GM18526 (cell line): ENCODE results near the gene UNC5A.

Source experiments
- POLR2A ChIP-seq: IDR thresholded peaks from 3 replicates; pipeline ENCODE4 v1.6.1; 2011; ENCODE audit not compliant: insufficient read length; ENCODE audit errors: extremely low read depth

UNC5A gene

DNA sequence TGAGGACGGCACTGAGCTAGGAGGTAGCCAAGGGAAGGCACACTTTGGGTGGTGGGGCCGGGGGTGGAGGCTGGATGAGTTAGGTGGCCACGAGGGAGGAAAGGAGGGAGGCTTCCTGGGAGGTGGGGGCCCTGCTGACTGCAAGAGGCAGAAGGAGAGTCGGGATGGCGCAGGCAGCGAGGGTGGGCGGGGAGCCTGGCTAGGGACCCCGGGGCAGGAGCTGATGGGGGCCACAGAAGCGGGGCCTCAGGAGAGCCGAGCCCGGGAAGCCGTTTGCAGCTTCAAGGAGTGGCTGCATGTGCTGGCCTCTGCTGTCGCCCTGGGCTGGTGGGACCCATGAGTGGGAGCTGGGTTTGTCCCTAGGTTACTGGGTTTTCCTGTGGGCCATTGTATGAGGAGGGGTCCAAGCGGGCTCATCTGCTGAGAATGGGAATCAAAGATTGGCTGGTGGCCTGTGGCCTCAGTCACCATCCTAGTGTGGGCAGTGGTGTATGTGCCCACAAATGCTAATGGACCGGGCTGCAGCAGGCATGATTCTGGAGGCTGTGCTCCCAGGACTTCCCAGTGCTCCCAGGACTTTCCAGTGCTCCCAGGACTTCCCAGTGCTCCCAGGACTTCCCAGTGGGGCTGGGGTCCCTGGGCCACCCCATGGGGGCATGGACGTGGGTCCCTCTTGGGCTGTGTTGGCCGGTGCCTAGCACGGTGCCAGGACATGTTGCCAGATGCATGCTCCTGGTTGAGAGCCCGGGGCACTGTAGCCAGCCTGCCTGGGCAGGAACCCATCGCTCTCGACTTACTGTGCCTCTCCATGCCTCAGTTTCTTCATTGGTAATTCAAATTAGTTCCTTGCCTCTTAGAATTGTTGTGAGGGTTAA lies 40.2 kb downstream of the UNC5A start:
- TF ChIP-seq POLR2A, result no peak

DNA sequence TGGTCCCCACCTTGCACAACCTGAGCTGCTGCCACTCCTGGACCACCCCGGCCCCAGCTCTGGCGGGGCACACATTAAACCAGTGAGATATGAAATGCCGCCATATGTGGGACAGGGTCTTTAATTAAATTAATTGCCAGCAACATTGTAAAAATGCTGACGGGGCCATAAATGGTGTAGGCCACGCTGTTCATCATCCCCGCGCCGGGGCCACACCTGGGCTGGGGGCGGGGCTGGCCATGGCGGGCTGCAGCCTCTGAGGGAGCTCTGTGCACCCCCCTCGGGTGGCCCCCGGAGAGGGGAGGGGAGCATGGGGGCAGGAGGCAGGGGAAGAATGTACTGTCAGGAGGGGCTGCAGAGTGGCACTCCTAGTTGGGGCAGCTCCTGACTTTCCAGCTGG lies 41.0 kb downstream of the UNC5A start:
- TF ChIP-seq POLR2A, result no peak

DNA sequence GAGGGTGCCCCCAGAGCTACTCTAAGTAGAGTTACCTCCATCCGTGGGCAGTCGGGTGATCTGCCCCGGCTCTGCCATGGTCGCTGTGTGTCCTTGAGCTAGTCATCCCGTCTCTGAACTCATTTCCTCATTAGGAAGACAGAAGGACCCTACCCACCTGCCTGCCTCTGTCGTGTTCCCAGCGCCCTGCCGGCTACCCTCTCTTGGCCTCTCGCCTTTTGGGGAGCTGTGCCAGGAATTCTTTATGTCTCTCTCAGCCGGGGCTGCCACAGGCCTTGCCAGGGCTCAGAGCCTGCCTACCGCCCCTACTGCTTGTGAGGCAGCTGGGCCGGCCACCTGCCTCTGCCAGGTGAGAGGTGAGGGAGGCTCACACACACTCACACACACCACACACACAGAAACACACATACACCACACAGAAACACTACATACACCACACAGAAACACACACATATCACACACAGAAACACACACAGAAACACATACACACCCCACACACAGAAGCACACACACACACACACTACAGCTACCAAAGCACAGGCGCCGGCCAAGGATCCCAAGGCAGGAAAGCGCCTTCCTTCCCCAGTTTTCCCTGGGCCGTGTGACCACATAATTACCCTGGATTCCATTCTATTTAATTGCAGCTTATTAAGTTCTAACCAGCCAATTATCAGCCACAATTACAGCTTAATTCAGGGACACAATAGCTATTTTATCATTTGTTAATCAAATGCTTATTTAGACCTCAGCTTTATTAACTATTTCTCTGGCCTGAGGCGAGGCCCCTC lies 41.7 kb downstream of the UNC5A start:
- TF ChIP-seq POLR2A, result no peak

DNA sequence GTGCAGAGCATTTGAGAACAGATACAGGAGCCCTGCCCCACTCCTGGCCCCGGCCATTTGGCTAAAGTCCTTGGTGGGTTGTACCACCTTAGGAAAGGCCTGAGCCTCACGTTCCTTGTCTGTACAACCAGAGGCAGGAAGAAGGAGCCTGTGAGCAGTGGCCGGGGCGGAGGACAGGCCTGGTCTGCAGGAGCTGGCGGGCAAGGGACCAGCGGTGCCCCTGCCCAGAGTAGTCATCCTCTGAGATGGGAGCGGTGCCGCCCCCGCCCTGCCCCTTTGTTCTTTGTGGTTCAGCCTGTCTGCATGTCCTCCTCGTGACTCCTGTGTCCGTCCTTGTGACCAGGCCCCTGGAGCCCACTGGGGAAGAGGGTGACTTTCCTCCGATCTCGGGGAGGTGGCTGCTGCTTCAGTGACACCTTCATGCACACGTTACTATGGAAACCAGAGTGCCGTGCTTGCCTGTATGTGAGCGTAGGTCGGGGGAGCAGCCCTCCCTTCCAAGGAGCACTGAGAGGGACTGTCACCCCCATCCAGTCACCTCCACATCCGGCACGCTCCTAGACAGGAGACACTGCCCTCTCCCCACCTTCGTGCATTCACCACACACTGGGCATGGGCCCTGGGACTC lies 42.9 kb downstream of the UNC5A start:
- no peak for TF ChIP-seq POLR2A

DNA sequence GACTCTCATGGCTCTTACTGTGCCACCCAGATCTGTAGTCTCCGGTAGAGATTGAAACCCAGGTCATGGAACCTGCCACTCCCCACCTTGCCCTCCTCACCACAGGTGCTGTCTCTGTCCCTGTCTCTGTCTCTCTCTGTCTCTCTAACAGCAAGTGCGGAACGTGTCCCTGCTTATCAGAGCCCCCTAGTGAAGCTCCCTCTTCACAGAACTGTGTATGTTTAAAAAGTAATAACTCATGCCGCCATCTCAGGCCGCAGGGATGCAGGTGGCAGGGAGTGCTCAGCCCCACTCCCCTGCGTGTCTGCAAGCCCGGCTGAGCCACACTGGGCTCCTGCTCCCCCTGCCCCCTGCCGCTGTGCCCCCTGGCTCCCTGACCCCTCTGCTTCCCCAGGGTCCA lies 43.8 kb downstream of the UNC5A start:
- no peak for TF ChIP-seq POLR2A

DNA sequence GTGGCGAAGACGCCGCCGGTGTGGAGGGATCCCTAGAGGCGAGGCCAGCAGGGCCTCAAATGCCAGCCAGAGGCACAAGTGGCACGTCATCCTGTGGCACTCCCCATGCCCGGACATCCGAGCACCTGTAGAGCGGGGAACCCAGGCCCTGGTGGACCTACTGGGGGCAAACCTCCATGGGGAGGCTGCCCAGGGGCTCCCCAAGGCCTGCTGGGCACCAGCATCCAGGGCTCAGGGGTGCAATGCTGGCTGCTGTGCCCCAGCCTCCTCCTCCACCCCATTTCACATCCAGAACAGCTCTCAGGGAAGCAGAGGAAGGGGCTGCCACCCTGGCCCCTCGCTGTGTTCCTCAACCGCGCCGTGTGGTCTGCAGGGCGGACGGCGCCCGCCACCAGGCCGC lies 45.2 kb downstream of the UNC5A start:
- TF ChIP-seq POLR2A, result no peak

DNA sequence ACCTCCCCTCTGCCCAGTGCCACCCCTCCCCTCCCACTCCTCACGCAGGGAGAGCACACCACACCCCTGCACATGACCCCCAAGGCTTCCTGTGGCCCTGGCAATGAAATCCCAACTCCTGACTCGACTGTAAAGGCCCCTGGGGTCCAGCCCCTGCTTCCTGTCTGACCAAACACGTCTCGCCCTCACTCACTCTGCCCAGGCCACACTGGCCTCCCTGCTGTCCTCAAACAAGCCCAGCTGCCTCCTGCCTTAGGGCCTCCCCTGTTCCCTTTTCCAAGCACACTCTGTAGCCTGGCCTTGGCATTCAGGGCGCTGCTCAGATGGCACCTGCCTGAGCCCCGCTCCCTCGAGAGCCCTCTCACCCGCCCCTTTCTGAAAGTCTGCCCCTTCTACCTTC lies 46.4 kb downstream of the UNC5A start:
- TF ChIP-seq POLR2A, result no peak

DNA sequence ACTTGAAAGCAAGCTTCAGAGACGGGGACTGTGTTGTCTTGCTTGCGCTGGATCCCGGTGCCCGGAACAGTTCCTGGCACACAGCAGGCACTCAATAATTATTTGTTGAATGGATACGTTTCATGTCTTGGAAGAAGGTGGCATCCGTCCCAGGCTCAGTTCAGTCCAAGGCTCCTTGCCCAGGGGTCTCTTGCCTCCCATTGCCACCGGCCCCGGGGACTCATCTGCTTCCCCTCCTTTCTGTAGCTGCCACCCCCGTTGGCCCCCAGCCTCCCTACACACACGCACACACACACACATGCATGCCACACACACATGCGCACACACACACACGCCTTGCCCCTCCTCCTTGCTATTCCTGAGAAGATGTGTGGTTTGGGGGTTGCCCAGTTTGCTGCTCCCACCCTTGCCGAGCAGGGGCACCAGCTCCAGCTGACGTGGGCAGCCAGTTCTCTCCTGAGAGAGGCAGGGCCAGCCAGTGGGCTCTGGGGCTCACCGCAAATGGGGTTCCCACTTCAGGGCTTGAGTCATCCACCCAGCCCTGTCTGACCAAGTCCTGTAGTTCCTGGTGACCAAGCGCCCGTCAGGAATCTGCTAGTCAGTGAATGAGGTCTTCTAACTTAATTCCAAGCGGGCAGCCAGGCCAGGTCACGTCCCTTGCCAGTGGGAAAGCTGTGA lies 47.0 kb downstream of the UNC5A start:
- TF ChIP-seq POLR2A, result no peak

DNA sequence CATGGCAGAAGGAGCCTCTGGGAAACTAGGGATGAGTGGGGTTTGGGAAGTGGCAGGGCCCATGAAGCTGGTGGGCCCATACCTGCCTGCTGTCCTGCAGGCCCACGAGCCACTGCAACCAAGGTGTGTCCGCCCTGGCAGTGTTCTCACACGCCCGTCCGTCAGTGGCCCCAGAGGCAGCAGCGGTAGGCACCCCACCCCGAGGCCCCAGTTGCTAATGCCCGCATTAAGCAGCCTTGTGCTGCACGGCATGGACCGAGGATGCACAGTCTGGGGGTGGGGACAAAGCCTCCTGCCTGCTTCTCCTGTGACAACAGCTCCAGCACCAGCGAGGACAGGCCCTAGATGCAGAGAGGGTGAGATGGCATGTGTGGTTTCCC lies 47.5 kb downstream of the UNC5A start:
- no peak for TF ChIP-seq POLR2A

DNA sequence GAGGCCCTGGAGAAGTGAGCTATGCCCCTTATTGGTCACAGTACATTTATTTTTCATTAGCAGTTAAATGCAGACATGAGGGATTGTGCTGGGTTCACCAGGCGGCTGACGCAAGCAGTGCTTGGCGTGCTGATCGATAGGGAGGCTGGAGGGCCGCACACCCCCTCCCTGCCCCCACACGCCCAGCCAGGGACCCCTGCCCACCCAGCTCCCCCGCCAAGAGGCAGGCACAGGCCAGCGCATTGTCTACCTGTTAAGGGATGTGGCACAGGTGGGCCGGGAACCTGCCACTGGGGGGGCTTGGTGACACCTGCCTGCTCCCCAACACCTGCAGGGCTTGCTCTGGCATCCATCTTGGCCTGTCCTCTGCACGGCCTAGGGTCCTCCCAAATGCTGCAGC lies 49.6 kb downstream of the UNC5A start:
- TF ChIP-seq POLR2A, result no peak

DNA sequence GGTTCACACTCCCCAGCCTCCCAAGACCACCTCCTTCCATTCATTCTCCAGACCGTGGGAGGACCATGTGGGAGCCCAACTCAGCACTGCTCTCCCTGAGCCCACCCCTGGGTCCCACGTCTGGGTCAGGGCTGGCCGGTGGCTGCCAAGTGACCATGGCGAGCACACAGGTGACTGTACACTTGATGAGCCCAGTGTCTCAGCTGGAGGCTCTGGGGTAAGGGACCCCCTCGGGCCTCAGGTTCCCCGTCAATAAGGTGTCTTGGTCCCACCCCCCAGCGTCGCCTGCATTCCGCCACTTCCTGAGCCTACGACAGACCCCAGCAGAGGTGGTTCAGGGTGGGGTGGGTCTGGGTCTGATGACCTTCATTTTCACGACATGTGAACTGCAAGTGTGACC lies 50.0 kb downstream of the UNC5A start:
- no peak for TF ChIP-seq POLR2A

DNA sequence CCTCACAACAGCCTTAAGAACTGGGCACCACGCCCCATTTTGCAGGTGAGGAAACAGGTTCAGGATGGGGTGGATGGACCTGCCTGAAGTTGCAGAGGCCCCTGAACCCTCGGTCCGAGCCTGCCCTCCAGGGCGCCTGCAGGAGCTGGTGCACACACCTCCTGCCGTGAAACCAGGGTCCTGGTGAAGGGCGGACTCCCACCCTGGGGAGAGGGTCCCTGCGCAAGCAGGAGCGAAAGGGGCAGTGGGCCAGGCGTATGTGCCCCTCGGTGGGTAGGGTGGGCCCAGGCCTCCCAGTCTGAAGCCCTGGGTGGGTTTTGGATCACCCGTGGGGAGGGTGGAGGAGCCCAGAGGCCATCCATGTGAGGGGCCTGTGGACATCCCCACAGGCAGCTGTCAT lies 50.9 kb downstream of the UNC5A start:
- no peak for TF ChIP-seq POLR2A

DNA sequence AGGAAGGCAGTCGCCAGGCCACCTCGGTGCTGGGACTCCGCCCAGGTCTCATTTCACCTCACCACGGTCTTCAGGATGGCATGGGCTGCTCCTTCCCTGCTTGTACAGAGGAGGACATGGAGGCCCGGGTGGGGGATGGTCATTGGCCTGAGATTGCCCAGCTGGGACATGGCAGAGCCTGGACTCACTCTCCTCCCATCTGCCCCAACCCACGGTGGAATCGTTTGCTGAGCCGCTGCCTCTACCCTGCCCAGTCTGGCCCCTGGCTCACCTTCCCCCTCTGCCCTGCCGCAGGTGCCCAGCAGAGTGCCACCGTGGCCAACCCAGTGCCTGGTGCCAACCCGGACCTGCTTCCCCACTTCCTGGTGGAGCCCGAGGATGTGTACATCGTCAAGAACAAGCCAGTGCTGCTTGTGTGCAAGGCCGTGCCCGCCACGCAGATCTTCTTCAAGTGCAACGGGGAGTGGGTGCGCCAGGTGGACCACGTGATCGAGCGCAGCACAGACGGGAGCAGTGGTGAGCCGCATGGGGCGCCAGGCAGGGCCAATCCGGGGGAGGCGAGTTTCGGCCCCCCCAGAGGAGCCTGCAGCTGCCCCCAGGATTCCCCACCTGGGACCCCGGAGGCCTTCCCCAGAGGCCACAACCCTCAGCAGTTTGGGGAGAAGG lies 52.1 kb downstream of the UNC5A start:
- TF ChIP-seq POLR2A, result no peak

DNA sequence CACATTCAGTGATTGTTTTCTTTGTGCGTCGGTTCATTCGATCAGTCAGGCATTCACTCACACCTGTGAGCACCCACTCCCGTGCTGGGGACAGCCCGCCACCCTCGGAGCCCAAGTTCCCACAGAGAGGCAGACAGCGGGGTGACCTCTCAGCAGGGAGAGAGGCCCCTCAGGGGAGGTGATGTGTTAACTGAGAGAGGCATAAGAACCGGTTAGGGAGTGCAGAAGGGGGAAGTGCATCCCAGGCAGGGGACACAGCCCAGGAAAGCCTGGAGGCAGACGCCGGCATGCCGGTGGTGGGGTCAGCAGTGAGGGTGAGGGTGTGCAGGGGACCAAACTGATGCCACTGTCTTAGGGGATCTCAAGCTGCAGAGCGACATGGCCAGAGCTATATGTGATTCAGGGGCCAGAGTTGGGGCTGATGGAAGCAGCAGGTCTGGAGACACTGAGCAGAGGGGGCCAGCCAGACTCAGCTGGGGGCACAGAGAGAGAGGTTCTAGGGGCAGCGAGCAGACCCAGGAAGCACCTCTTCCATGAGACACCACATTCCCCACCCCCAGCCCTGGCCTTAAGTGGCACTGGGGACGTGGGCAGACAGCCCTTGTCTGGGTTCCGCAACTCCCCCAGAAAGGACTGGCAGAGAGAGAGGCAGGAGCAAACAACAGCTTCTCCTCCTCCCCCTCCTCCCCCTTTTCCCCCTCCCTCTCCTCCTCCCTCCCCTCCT lies 52.8 kb downstream of the UNC5A start:
- no peak for TF ChIP-seq POLR2A
